Neural cell (in vitro differentiated cells): Measurements from ENCODE around the gene TCP11. TPM values are rescaled to one million over a fixed set of nuclear protein-coding genes. Genes with fewer than 3 reads are reported as not detected.

Source experiments
- H2AFZ ChIP-seq: fragments of 200-600, 300-800 bp; sonication (generic), shearing (Covaris generic); 2 replicates; pipeline ENCODE4 v1.6.0; 2014; ENCODE audit warnings: low read depth, mild to moderate bottlenecking, antibody characterized with exemption, low read length, moderate library complexity
- H3F3A ChIP-seq: fragments of 200-600 bp; shearing (Covaris generic); 2 replicates; pipeline ENCODE4 v1.6.1; 2016; ENCODE audit warnings: mild to moderate bottlenecking, moderate library complexity, mixed read lengths, antibody characterized with exemption, low read length; ENCODE audit not compliant: insufficient read depth, poor library complexity, severe bottlenecking
- H3K27ac ChIP-seq: fragments of 200-600, 300-800 bp; sonication (generic), shearing (Covaris generic); 2 replicates; pipeline ENCODE4 v1.5.1; 2014; ENCODE audit warnings: mild to moderate bottlenecking, low read length, moderate library complexity
- H3K27me3 ChIP-seq: fragments of 300-800, 200-600 bp; sonication (generic), shearing (Covaris generic); 2 replicates; pipeline ENCODE4 v1.6.0; 2014; ENCODE audit warnings: mild to moderate bottlenecking, low read depth, low read length, moderate library complexity; ENCODE audit not compliant: insufficient read depth
- H3K36me3 ChIP-seq: fragments of 300-800, 200-600 bp; sonication (generic), shearing (Covaris generic); 2 replicates; pipeline ENCODE4 v1.5.1; 2014; ENCODE audit warnings: mild to moderate bottlenecking, antibody characterized with exemption, low read length, moderate library complexity; ENCODE audit not compliant: insufficient read depth
- H3K4me2 ChIP-seq: fragments of 300-800, 200-600 bp; sonication (generic), shearing (Covaris generic); 2 replicates; pipeline ENCODE4 v1.6.0; 2014; ENCODE audit warnings: mild to moderate bottlenecking, low read length
- H3K4me3 ChIP-seq: fragments of 300-800, 200-600 bp; sonication (generic), shearing (Covaris generic); 2 replicates; pipeline ENCODE4 v1.5.1; 2014; ENCODE audit warnings: mild to moderate bottlenecking, low read length, moderate library complexity
- H3K79me2 ChIP-seq: fragments of 200-600 bp; shearing (Covaris generic); replicated peaks from 2 replicates; pipeline ENCODE4 v1.6.0; 2014; ENCODE audit warnings: mild to moderate bottlenecking, low read length, moderate library complexity; ENCODE audit not compliant: insufficient read depth
- H3K9ac ChIP-seq: fragments of 300-800, 200-600 bp; sonication (generic), shearing (Covaris generic); 2 replicates; pipeline ENCODE4 v1.6.1; 2016; ENCODE audit warnings: mild to moderate bottlenecking, low read length, mixed read lengths
- H3K9me2 ChIP-seq: fragments of 200-600 bp; shearing (Covaris generic); 2 replicates; pipeline ENCODE4 v1.6.1; 2016; ENCODE audit warnings: mild to moderate bottlenecking, low read length, mixed read lengths; ENCODE audit not compliant: insufficient read depth
- H3K9me3 ChIP-seq: fragments of 200-600, 300-800 bp; sonication (generic), shearing (Covaris generic); 2 replicates; pipeline ENCODE4 v1.6.1; 2016; ENCODE audit warnings: mild to moderate bottlenecking, mixed run types, low read length, moderate library complexity, mixed read lengths
- H4K20me1 ChIP-seq: fragments of 200-600 bp; shearing (Covaris generic); 2 replicates; pipeline ENCODE4 v1.6.1; 2016; ENCODE audit warnings: mild to moderate bottlenecking, mixed run types; ENCODE audit not compliant: insufficient read depth
- CTCF ChIP-seq: fragments of 450-650 bp; IDR thresholded peaks from 2 replicates; pipeline ENCODE4 v1.5.1; 2014; ENCODE audit warnings: antibody characterized with exemption, mild to moderate bottlenecking, moderate library complexity; ENCODE audit not compliant: poor library complexity, severe bottlenecking
- EP300 ChIP-seq: fragments of 450-650 bp; conservative IDR thresholded peaks from 2 replicates; pipeline ENCODE4 v1.6.1; 2014; ENCODE audit warnings: antibody characterized with exemption, mild to moderate bottlenecking, moderate library complexity; ENCODE audit not compliant: poor library complexity, severe bottlenecking
- EZH2 ChIP-seq: fragments of 200-600, 300-800 bp; shearing (Covaris generic), sonication (generic); IDR thresholded peaks from 2 replicates; pipeline ENCODE4 v1.6.1; 2014; ENCODE audit warnings: antibody characterized with exemption, low read length, borderline replicate concordance, mild to moderate bottlenecking; ENCODE audit not compliant: insufficient read depth, poor library complexity, severe bottlenecking
- MXI1 ChIP-seq: fragments of 450-650 bp; conservative IDR thresholded peaks from 2 replicates; pipeline ENCODE4 v1.6.1; 2014; ENCODE audit warnings: antibody characterized with exemption, mild to moderate bottlenecking; ENCODE audit not compliant: poor library complexity, severe bottlenecking
- POLR2AphosphoS5 ChIP-seq: IDR thresholded peaks from 2 replicates; pipeline ENCODE4 v1.6.1; 2012
- RAD21 ChIP-seq: fragments of 450-650 bp; conservative IDR thresholded peaks from 2 replicates; pipeline ENCODE4 v1.6.1; 2014; ENCODE audit warnings: antibody characterized with exemption, mild to moderate bottlenecking, moderate library complexity
- REST ChIP-seq: IDR thresholded peaks from 2 replicates; pipeline ENCODE4 v1.6.1; 2012; ENCODE audit warnings: borderline replicate concordance
- SMC3 ChIP-seq: fragments of 450-650 bp; conservative IDR thresholded peaks from 2 replicates; pipeline ENCODE4 v1.6.1; 2014; ENCODE audit warnings: antibody characterized with exemption, mild to moderate bottlenecking, moderate library complexity; ENCODE audit not compliant: poor library complexity
- TAF1 ChIP-seq: IDR thresholded peaks from 2 replicates; pipeline ENCODE4 v1.6.1; 2012; ENCODE audit warnings: low read depth
- polyA plus RNA-seq: library from polyadenylated mRNA; depleted of rRNA; stranded (reverse); fragments of >200 nt; gene quantifications from 2 replicates; pipeline ENCODE4 v1.2.3, GENCODE V29; 2014

TCP11 gene
- polyA plus RNA-seq, 1 donor from 2014 or later, result not detected

DNA sequence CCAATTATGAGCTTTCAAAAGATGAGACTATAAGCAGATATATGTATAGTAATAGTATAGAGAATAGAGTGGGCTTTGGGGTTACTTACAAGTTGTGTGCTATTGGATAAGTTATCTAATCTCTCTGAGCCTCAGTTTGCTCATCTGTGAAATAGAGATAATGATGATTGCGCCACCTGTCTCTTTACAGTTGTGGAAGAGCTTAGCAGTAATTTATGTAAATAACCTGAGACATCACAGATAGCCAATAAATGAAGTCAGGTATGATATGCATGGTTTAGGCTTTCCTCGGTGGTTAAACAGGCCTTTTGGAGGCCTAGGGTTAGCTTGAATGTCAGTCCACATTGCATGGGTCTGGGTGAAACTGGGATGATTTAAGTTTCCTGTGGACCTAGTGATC is 42.8 kb upstream of the TCP11 start:
- Histone ChIP-seq H3K27ac (no peak overlapping the region), H3K27me3 (no peaks in the 10 kb centered on the region), H3K9me3 (no peaks in the 10 kb centered on the region), H3F3A (no peaks in the 10 kb centered on the region), H3K4me2 (no peak overlapping the region), H3K79me2 (no peaks in the 10 kb centered on the region), H4K20me1 (no peaks in the 10 kb centered on the region), H3K4me3 (no peak overlapping the region), H3K36me3 (no peaks in the 10 kb centered on the region), H3K9me2 (no peaks in the 10 kb centered on the region), H3K9ac (no peak overlapping the region), H2AFZ (no peak overlapping the region)
- TF ChIP-seq TAF1, result no peak
- no peak for TF ChIP-seq SMC3
- TF ChIP-seq POLR2AphosphoS5, result no peak
- no peak for TF ChIP-seq EP300
- no peak for TF ChIP-seq REST
- TF ChIP-seq RAD21, result no peak
- TF ChIP-seq EZH2, result no peak
- TF ChIP-seq MXI1, result no peak
- no peak for TF ChIP-seq CTCF

- TF ChIP-seq POLR2AphosphoS5 (no peak), REST (no peak), MXI1 (no peak), TAF1 (no peak), RAD21 (no peak), EZH2 (no peak), EP300 (no peak)
- no peak overlapping the region for H3K27ac ChIP-seq
These were observed 42.1 kb upstream of the TCP11 start for GRCh38 chr6:35183281-35183680.

More at GRCh38 chr6:35183281-35183680, 42.1 kb upstream of the TCP11 start:
- Histone ChIP-seq H3F3A (no peaks in the 10 kb centered on the region), H2AFZ (no peak overlapping the region), H3K27me3 (no peaks in the 10 kb centered on the region), H3K9me3 (no peaks in the 10 kb centered on the region), H4K20me1 (no peaks in the 10 kb centered on the region), H3K4me2 (no peak overlapping the region), H3K9me2 (no peaks in the 10 kb centered on the region), H3K79me2 (no peaks in the 10 kb centered on the region), H3K36me3 (no peaks in the 10 kb centered on the region), H3K4me3 (no peak overlapping the region), H3K9ac (no peak overlapping the region)
